Ammon's horn (tissue), 1 donor: ENCODE results near the gene MTG1.
"Not testable (repeated sequence)": the region's sequence is repeated elsewhere in the genome, so short reads cannot be mapped to it uniquely, and the experiment has no call there.

Experiments used
- DNase-seq: peaks from one replicate; pipeline ENCODE4 v3.0.0-alpha.2; 2016; ENCODE audit warnings: low spot score

Gene MTG1

GRCh38 chr10:133378251-133379096, 15.5 kb upstream of the MTG1 start:
- peak; percentile 70 for DNase-seq

DNA sequence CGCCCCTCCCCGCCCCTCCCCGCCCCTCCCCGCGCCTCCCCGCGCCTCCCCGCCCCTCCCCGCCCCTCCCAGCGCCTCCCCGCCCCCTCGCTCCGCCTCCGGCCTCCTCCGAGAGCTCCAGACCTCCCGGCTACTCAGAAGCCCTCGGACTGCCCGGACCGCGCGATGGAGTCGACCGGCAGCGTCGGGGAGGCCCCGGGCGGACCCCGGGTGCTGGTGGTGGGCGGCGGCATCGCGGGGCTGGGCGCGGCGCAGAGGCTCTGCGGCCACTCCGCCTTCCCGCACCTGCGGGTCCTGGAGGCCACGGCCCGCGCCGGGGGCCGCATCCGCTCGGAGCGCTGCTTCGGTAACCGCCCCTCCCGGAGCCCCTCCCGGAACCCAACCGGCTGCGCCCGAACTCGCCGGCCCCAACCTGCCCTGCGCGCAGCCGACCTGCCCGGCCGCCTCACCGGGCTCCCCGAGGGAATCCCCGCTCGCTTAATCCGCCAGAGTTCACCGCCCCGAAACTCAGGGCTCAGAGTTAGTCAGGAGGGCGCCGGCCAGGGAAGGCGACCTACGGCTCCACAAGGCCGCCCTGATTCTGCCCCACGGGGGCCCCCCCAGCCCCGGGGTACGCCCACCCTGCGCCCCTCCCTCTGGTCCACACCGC, 14.7 kb upstream of the MTG1 start, which contains the start of gene PAOX:
Gene PAOX, plus strand, starts transcription at position 111 of the 649 bp plus-strand sequence. Its CDS starts 55 bp downstream, at position 166.
- DNase-seq, result peak; percentile 82

DNA sequence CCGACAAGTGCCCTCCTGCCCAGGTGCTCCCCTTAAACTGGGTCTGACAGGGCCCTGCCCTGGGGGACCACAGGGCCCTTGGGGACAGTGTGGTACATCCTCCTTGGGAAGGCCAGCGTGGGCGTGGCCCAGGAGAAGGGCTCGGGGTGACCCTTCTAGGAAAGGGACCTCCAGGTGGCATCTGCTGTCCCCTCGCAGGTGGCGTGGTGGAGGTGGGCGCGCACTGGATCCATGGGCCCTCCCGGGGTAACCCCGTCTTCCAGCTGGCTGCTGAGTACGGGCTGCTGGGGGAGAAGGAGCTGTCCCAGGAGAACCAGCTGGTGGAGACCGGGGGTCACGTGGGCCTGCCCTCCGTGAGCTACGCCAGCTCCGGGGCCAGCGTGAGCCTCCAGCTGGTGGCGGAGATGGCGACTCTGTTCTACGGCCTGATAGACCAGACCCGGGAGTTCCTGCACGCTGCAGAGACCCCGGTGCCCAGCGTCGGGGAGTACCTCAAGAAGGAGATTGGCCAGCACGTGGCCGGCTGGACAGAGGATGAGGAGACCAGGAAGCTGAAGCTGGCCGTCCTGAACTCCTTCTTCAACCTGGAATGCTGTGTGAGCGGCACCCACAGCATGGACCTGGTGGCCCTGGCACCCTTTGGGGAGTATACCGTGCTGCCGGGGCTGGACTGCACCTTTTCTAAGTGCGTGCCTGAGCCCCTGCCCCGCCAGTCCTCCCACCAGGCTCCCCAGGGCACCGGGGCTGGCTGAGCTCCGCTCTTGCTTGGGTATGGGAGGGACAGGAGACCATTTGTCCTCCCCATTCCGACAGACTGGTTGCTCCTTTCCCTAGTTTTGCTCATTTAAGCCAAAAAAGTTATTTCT, 13.9 kb upstream of the MTG1 start:
- peak; percentile 60 for DNase-seq

- no peak for DNase-seq
These were observed 12.9 kb upstream of the MTG1 start for GRCh38 chr10:133381036-133381435.

GRCh38 chr10:133383551-133383950, 10.4 kb upstream of the MTG1 start:
- DNase-seq, result no peak

DNA sequence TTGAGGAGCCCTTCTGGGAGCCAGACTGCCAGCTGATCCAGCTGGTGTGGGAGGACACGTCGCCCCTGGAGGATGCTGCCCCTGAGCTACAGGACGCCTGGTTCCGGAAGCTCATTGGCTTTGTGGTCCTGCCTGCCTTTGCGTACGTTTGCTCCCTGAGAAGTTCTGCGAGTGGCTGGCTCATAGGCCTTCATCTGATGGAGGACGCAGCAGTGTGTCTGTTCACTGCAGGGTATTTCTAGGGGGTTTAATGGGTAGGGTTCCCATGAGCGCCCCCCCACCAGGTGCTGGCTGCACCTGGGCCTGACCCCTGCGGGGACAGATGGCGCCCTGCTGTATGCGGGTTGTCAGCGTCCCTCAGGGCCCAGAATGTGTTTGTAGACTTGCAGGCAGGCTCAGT, 9.9 kb upstream of the MTG1 start:
- no peak for DNase-seq

DNA sequence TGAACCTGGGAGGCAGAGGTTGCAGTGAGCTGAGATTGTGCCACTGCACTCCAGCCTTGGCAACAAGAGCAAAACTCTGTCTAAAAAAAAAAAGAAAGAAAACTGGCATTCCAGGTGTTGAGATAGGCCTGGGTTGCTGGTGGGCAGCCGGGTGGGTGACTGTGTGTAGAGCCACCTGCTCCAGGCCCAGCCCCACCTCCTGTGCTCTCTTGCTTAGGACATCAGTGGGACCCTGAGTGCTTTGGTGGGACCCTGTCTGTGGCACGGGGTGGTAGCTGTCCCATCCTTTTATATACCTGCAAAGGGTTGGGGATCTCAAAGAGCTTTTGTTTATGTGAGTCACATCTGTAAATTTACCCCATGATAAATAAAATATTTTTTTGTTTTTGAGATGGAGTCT, 8.7 kb upstream of the MTG1 start:
- DNase-seq, result no peak

- DNase-seq, result not testable (repeated sequence)
These were observed 7.0 kb upstream of the MTG1 start for GRCh38 chr10:133386951-133387350.

GRCh38 chr10:133388236-133388972, 5.6 kb upstream of the MTG1 start:
- peak; percentile 12 for DNase-seq

DNA sequence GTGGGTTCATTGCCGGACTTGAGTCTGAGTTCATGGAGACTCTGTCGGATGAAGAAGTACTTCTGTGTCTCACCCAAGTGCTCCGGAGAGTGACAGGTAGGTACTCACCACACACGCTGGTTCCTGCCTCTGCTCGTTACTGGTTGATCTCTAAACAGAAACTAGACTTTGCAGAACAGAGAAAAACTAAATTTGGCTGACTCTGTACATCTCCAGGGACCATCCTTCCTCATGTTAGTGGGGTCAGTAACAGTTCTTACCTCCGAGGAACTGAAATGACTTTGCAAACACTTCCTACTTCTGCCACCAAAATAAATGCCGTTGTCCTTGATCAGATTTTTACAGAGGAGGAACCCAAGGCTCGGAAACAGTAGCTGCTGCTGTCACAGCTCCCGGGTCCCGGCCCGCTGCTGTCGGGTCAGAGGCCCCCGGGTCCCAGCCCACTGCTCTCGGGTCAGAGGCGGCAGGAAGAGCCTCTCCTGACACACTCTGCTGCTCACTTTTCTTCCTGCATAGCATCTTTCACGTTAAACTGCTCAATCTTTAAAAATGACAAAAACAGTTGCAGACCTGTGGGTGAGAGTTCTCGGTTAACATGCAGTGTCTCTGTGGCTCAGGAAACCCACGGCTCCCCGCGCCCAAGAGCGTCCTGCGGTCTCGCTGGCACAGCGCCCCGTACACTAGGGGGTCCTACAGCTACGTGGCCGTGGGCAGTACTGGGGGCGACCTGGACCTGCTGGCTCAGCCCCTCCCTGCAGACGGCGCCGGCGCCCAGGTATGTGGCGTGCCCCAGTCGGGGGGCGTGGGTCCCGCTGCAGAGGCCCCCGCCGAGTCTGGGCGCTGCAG, 4.8 kb upstream of the MTG1 start:
- DNase-seq, result peak; percentile 31

DNA sequence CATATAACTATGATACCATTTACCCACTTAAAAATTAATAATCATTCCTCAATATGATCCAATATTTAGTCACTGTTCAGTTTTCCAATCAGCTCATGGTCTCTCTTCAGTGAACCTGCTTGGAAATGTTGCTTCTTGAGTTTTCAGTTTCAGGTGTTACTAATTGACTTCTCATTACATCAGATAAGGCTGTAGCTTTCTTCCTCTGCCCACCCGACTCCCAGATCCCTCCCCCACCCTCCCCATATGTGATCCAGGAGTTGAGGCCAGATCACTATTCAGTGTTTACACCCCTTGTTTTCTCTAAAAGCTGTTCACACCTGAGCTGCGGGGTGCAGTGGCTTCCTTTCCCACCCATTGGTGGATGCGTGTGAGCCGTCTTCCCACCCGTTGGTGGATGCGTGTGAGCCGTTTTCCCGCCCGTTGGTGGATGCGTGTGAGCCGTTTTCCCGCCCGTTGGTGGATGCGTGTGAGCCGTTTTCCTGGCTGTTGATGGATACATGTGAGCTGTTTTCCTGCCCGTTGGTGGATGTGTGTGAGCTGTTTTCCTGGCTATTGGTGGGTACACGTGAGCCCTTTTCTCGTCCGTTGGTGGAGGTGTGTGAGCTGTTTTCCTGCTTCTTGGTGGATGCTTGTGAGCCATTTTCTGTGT, 3.2 kb upstream of the MTG1 start:
- no peak for DNase-seq

DNA sequence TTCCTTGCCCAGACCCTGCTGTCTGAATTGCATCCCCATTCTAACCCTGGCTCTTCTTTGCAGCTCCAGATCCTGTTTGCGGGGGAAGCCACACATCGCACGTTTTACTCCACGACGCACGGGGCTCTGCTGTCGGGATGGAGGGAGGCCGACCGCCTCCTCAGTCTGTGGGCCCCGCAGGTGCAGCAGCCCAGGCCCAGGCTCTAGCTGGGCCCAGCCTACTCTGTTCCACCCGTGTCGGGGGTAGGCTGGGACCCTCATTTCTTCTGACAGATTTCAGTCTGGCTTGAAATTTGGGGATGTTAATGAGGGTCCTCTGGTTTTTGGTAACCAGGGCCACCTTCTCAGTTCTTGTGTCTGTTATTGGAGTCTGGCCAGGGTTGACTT, 2.7 kb upstream of the MTG1 start:
- DNase-seq, result no peak

DNA sequence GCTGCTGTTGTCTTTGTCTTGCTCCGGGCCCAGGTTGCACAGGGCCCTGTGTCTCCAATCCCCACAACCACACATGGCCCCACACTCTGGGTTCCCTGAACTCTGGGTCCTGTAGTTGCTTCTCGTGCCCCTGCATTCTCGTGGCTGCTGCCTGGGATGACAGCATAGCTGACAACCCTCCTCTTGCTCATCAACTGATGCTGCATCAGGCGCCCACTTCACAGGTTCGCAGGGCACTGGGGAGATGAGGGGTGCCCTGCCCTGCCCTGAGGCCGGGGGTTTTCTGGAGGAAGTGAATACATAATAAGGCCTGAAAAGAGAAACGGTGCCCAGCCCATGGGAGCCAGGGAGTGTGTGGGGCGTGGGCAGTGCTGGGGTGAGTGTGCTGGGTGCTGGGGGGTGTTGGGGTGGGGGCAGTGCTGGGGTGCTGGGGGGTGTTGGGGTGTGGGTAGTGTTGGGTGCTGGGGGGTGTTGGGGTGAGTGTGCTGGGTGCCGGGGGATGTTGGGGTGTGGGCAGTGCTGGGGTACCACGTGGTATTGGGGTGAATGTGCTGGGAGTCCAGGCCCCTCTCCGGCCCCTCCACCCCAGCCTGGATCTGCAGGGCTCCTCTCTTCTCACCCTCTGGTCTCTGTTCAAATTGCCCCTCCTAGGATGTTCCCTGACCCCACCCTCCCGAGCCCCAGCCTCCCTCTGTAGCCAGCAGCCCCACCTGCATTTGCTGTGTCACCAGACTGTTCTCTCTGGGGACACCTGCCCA, 2.0 kb upstream of the MTG1 start:
- DNase-seq, result no peak

DNA sequence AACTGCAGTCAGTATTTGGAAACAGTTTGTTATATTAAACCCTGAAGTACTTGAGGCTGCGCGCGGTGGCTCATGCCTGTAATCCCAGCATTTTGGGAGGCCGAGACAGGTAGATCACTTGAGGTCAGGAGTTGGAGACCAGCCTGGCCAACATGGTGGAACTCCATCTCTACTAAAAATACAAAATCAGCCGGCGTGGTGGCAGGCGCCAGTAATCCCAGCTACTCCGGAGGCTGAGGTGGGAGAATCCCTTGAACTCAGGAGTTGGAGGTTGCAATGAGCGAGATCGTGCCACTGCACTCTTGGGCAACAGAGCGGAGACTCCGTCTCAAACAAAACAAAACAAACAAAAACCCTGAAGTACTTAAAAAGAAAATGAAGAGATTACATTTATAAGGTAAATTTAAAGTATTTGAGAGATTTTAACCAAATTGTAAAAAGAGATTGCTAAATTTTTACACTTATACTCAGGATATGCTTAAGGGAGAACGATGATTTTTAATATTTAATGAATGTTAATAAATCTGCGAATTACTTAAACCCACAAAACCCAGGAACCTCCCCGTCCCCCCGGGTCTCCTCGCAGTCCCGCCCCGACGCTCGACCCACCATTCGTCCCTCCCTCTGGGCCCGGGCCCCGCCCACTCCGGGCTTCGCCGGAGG, 425 bp upstream of the MTG1 start:
- peak; percentile 3 for DNase-seq

GRCh38 chr10:133394801-133395221, 854 bp downstream of the MTG1 start:
- peak; percentile 1 for DNase-seq

- DNase-seq, result peak; percentile 1
These were observed 2.2 kb downstream of the MTG1 start for GRCh38 chr10:133396035-133396624.

GRCh38 chr10:133397938-133398337, 4.0 kb downstream of the MTG1 start:
- DNase-seq, result no peak

DNA sequence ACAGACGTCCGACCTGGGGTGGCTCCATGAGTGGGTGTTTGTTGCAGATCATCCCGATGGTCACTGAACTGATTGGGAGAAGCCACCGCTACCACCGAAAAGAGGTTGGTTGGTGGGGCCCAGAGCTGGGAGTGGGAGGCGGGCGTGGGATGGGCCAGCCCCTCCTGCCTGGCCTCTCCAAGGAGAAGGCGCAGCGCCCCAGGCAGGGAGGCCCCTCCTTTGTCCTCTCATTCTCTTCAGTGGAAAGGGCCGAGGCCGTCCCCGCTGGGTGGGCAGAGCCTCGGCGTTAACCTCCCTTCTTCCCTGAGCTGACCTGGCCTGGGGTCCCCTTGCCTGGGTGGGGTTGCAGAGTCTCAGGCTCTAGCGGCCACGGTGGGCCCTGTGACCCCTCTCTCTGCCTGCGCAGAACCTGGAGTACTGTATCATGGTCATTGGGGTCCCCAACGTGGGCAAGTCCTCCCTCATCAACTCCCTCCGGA, 5.2 kb downstream of the MTG1 start:
- no peak for DNase-seq
